CD4-positive, alpha-beta memory T cell (primary cell): ENCODE results near the gene ZNF609. TPM values are rescaled to one million over a fixed set of nuclear protein-coding genes. Genes with fewer than 3 reads are reported as not detected.

Experiments used
- CTCF ChIA-PET: fragments of 350-600 bp; sonication (Branson Sonifier 250); formaldehyde crosslinking; loops from one replicate; lab custom pipeline; 2021; ENCODE audit warnings: inconsistent platforms; ENCODE audit not compliant: partially characterized antibody; lab: Charles Lee
- POLR2A ChIA-PET: fragments of 350-600 bp; sonication (Branson Sonifier 250); formaldehyde crosslinking; loops from one replicate; lab custom pipeline; 2021; ENCODE audit not compliant: partially characterized antibody; lab: Charles Lee
- DNase-seq, 5 donors: peaks; one replicate each; pipeline versions ENCODE4 v3.0.0 to v3.0.0-alpha.2; 2020 to 2022; ENCODE audit warnings: mixed read lengths in 1 of 5
- H3K27ac ChIP-seq: one replicate; pipeline ENCODE4 v1.7.0; 2013; ENCODE audit warnings: low read depth, low read length
- H3K27me3 ChIP-seq: 2 replicates; pipeline ENCODE4 v1.7.0; 2013; ENCODE audit warnings: mild to moderate bottlenecking, low read length, moderate library complexity; ENCODE audit not compliant: insufficient read depth
- H3K36me3 ChIP-seq: 2 replicates; pipeline ENCODE4 v1.7.0; 2013; ENCODE audit warnings: mild to moderate bottlenecking, low read length, moderate library complexity; ENCODE audit not compliant: insufficient read depth
- H3K4me1 ChIP-seq: 2 replicates; pipeline ENCODE4 v1.7.0; 2013; ENCODE audit warnings: mild to moderate bottlenecking, low read length, moderate library complexity; ENCODE audit not compliant: insufficient read depth
- H3K4me3 ChIP-seq, 2 donors: one replicate each; pipeline ENCODE4 v1.7.0; 2013; ENCODE audit warnings: low read length in 2 of 2, mild to moderate bottlenecking in 1 of 2
- H3K9me3 ChIP-seq, 2 donors: one replicate each; pipeline ENCODE4 v1.7.0; 2013; ENCODE audit warnings: low read length in 2 of 2, control low read depth in 1 of 2; ENCODE audit not compliant: control insufficient read depth in 1 of 2
- H3K27ac Mint-ChIP-seq, 7 donors: one replicate each; pipeline ENCODE4 v1.8.0; 2020 to 2021; ENCODE audit warnings: mixed read lengths in 7 of 7, mild to moderate bottlenecking in 6 of 7, inconsistent platforms in 3 of 7, moderate library complexity in 3 of 7
- H3K27me3 Mint-ChIP-seq, 2 donors: one replicate each; pipeline ENCODE4 v1.8.0; 2020 to 2021; ENCODE audit warnings: mixed read lengths in 2 of 2
- H3K36me3 Mint-ChIP-seq, 2 donors: one replicate each; pipeline ENCODE4 v1.8.0; 2020 to 2021; ENCODE audit warnings: mixed read lengths in 2 of 2, inconsistent platforms in 1 of 2, mild to moderate bottlenecking in 1 of 2
- H3K4me1 Mint-ChIP-seq, 4 donors: one replicate each; pipeline ENCODE4 v1.8.0; 2020 to 2021; ENCODE audit warnings: mixed read lengths in 4 of 4, mild to moderate bottlenecking in 1 of 4
- H3K4me3 Mint-ChIP-seq, 8 donors: one replicate each; pipeline ENCODE4 v1.8.0; 2020 to 2021; ENCODE audit warnings: mixed read lengths in 8 of 8, mild to moderate bottlenecking in 7 of 8, moderate library complexity in 6 of 8, inconsistent platforms in 3 of 8
- H3K9me3 Mint-ChIP-seq, 8 donors: one replicate each; pipeline ENCODE4 v1.8.0; 2020 to 2021; ENCODE audit warnings: mixed read lengths in 8 of 8, mild to moderate bottlenecking in 5 of 8, inconsistent platforms in 3 of 8, moderate library complexity in 1 of 8
- intact Hi-C: fragments of 100-400 bp; cut with micrococcal nuclease; formaldehyde crosslinking; loops from one replicate; pipeline ENCODE4 v1.15.1; 2023
- polyA plus RNA-seq, 2 donors: library from polyadenylated mRNA; unstranded; fragments of 300-500 nt; fragmentation: Illumina TruSeq; gene quantifications; one replicate each; pipeline ENCODE4 v1.2.3, GENCODE V29; 2021
- total RNA-seq, 2 experiments: library from RNA; stranded (reverse); gene quantifications; one replicate each; pipeline ENCODE4 v1.2.3, GENCODE V29; 2021

Gene ZNF609
- total and polyA plus RNA-seq, 4 experiments from 2014 or later: 1.4 to 56.9 (median 35.1) TPM

DNA sequence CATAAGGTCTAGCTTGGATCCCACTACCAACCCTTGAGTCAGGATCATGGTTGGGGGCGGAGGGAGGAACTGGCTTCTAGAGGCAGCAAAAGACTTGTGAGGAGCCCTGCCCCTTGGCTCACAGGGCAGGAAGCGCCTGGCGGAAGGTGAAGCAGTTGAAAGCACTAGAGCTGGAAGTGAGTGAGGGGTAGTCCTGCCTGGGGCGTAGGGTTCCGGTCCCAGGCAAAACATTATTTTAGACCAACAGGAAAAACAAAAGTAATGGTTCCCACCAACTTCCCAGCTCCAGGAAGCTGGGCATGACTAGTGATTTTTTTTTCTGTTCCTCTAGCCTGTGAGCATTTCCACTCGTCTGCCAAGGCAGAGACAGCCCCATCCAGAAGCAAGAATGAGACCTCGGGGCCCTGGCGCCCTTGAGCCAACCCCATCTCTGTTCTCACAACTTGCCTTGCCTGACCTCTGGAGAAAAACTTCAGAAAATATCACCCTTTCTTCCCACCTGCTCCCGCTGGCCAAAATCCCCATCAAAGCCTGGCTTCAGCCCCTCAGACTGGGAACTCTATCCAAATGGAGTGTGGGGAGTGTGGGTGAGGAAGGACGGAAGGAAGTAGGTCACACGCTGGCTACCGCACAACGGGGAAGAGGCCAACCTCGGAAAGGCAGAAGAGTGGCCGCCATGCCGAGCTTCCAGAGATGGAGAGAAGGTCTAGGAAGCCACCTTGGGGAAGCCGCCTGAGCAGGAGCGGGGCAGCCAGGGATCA, 257.5 kb downstream of the ZNF609 start:
- peaks cover 0 to 1% (median 0%) of the 10 kb centered on the region in 4 donors for H3K4me1 Mint-ChIP-seq
- intact Hi-C loops: no loop called here
- H3K36me3 Mint-ChIP-seq: no peaks in the 10 kb centered on the region
- H3K4me1 ChIP-seq: no peaks in the 10 kb centered on the region
- POLR2A ChIA-PET: interaction anchor here (1.4 kb wide), 1 partner anchor 14 kb away, joined by 3 read pairs; no protein-coding TSS in a partner anchor
- peak overlapping the region in 4 of 7 donors; percentile 7 to 36 (median 23) for H3K27ac Mint-ChIP-seq
- no peaks in the 10 kb centered on the region for H3K9me3 ChIP-seq
- H3K27me3 ChIP-seq: no peaks in the 10 kb centered on the region
- peak in 1 of 5 donors; percentile 32 for DNase-seq
- no peak overlapping the region for H3K27ac ChIP-seq
- no peak overlapping the region for H3K4me3 Mint-ChIP-seq
- no peak overlapping the region for H3K4me3 ChIP-seq
- CTCF ChIA-PET: interaction anchor here (1.4 to 24.1 kb wide), 2 partner anchors 10 to 28 kb away, joined by 6 to 509 read pairs; no protein-coding TSS in a partner anchor
- H3K9me3 Mint-ChIP-seq: no peaks in the 10 kb centered on the region
- H3K36me3 ChIP-seq: no peaks in the 10 kb centered on the region
- no peaks in the 10 kb centered on the region for H3K27me3 Mint-ChIP-seq

GRCh38 chr15:64720188-64720587, 259.8 kb downstream of the ZNF609 start:
- Mint-ChIP-seq H3K4me1 (peaks cover 0 to 1% (median 0%) of the 10 kb centered on the region in 4 donors), H3K27me3 (no peaks in the 10 kb centered on the region), H3K4me3 (no peak overlapping the region), H3K36me3 (no peaks in the 10 kb centered on the region), H3K27ac (no peak overlapping the region), H3K9me3 (no peaks in the 10 kb centered on the region)
- no peak overlapping the region for H3K4me3 ChIP-seq
- intact Hi-C loops: no loop called here
- DNase-seq: no peak
- H3K36me3 ChIP-seq: no peaks in the 10 kb centered on the region
- no peaks in the 10 kb centered on the region for H3K27me3 ChIP-seq
- ChIA-PET CTCF (interaction anchor here (0.8 to 24.1 kb wide), 6 partner anchors 8 to 91 kb away, joined by 3 to 509 read pairs (median 4); no protein-coding TSS in a partner anchor), POLR2A (no interaction called here)
- no peak overlapping the region for H3K27ac ChIP-seq
- no peaks in the 10 kb centered on the region for H3K9me3 ChIP-seq
- no peaks in the 10 kb centered on the region for H3K4me1 ChIP-seq

- DNase-seq: no peak
- H3K36me3 ChIP-seq: no peaks in the 10 kb centered on the region
- no peak overlapping the region for H3K4me3 ChIP-seq
- ChIA-PET CTCF (interaction anchor here (0.7 to 24.1 kb wide), 14 partner anchors 10 to 348 kb away, joined by 3 to 509 read pairs (median 4); no protein-coding TSS in a partner anchor), POLR2A (interaction anchor here (0.6 to 1.5 kb wide), 2 partner anchors 106 to 450 kb away, joined by 3 to 4 read pairs; no protein-coding TSS in a partner anchor)
- Mint-ChIP-seq H3K36me3 (no peaks in the 10 kb centered on the region), H3K27me3 (peaks cover 1 to 5% of the 10 kb centered on the region in 2 donors), H3K4me3 (peak overlapping the region in 1 of 8 donors; percentile 41), H3K27ac (no peak overlapping the region), H3K4me1 (peaks cover 7 to 13% (median 10%) of the 10 kb centered on the region in 4 donors), H3K9me3 (no peaks in the 10 kb centered on the region)
- H3K9me3 ChIP-seq: no peaks in the 10 kb centered on the region
- no peaks in the 10 kb centered on the region for H3K27me3 ChIP-seq
- H3K4me1 ChIP-seq: peaks cover 4% of the 10 kb centered on the region
- H3K27ac ChIP-seq: no peak overlapping the region
- intact Hi-C loops: no loop called here
Observed at GRCh38 chr15:64730151-64730550, 269.8 kb downstream of the ZNF609 start.

- peaks cover 7 to 13% (median 10%) of the 10 kb centered on the region in 4 donors for H3K4me1 Mint-ChIP-seq
- H3K9me3 ChIP-seq: no peaks in the 10 kb centered on the region
- no peak overlapping the region for H3K27ac ChIP-seq
- peak overlapping the region in 1 of 7 donors; percentile 72 for H3K27ac Mint-ChIP-seq
- no peaks in the 10 kb centered on the region for H3K27me3 ChIP-seq
- no peaks in the 10 kb centered on the region for H3K9me3 Mint-ChIP-seq
- CTCF ChIA-PET: interaction anchor here (0.7 to 24.1 kb wide), 18 partner anchors 9 to 347 kb away, joined by 3 to 509 read pairs (median 5); partner anchors contain the start of genes ANKDD1A and KBTBD13
- H3K36me3 Mint-ChIP-seq: no peaks in the 10 kb centered on the region
- H3K27me3 Mint-ChIP-seq: peaks cover 0 to 4% of the 10 kb centered on the region in 2 donors
- POLR2A ChIA-PET: interaction anchor here (0.6 to 1.5 kb wide), 4 partner anchors 105 to 451 kb away, joined by 3 to 4 read pairs (median 3); partner anchors contain the start of gene SPG21
- no peak overlapping the region for H3K4me3 ChIP-seq
- DNase-seq: peak; percentile 77 to 83 (median 80)
- peaks cover 4% of the 10 kb centered on the region for H3K4me1 ChIP-seq
- H3K4me3 Mint-ChIP-seq: no peak overlapping the region
- intact Hi-C loops: loop anchor here (1.0 kb wide), 5 partner anchors 104 to 654 kb away; no protein-coding TSS in a partner anchor
- H3K36me3 ChIP-seq: no peaks in the 10 kb centered on the region
Observed at GRCh38 chr15:64731012-64731804, 270.8 kb downstream of the ZNF609 start.

- Mint-ChIP-seq H3K36me3 (no peaks in the 10 kb centered on the region), H3K9me3 (no peaks in the 10 kb centered on the region), H3K4me1 (peaks cover 7 to 13% (median 10%) of the 10 kb centered on the region in 4 donors), H3K27ac (no peak overlapping the region), H3K27me3 (peaks cover 0 to 3% of the 10 kb centered on the region in 2 donors), H3K4me3 (no peak overlapping the region)
- intact Hi-C loops: loop anchor here (1.0 kb wide), 5 partner anchors 104 to 654 kb away; no protein-coding TSS in a partner anchor
- peaks cover 4% of the 10 kb centered on the region for H3K4me1 ChIP-seq
- no peak overlapping the region for H3K4me3 ChIP-seq
- H3K36me3 ChIP-seq: no peaks in the 10 kb centered on the region
- H3K27ac ChIP-seq: no peak overlapping the region
- no peak for DNase-seq
- POLR2A ChIA-PET: interaction anchor here (0.6 to 1.5 kb wide), 3 partner anchors 105 to 258 kb away, joined by 3 to 4 read pairs (median 3); partner anchors contain the start of gene SPG21
- no peaks in the 10 kb centered on the region for H3K27me3 ChIP-seq
- no peaks in the 10 kb centered on the region for H3K9me3 ChIP-seq
- CTCF ChIA-PET: interaction anchor here (0.8 to 24.1 kb wide), 12 partner anchors 12 to 344 kb away, joined by 3 to 509 read pairs (median 6); partner anchors contain the start of genes ANKDD1A and KBTBD13
Observed at GRCh38 chr15:64731805-64732151, 271.4 kb downstream of the ZNF609 start.

DNA sequence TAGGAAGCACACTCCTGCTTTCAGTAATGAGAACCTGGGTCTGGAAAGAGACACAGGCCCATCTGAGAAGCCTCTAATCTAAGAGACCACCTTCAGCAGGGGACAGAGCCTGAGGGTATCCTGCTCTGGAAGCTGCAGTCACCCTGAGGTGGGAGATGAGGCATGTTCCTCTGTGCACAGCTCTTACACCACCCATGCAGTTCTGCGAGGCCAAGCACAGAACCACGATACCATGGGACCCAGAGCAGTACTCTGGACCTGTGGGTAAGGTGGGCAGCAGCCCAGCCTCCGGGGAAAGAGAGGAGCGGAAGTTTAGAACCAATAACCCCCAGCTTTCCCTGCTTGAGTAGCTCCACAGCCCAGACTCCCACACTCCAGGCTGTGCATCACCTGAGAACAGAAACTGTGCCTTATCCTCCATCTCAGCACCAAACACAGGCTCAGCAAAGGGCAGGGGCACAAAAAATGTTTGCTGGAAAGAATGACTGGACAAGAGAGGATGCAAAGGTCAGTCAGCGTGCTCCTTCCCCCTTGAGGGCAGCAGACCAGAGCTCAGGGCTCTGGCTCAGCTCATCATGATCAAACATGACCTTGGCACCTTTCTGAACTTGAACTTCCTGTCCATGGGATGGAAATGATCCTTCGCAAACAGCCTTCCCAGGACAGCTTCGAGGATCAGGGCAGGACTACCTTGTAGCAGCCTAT, 271.9 kb downstream of the ZNF609 start:
- POLR2A ChIA-PET: no interaction called here
- H3K4me3 Mint-ChIP-seq: peak overlapping the region in 1 of 8 donors; percentile 9
- no peak overlapping the region for H3K27ac Mint-ChIP-seq
- H3K27me3 Mint-ChIP-seq: peaks cover 0 to 3% of the 10 kb centered on the region in 2 donors
- intact Hi-C loops: no loop called here
- Histone ChIP-seq H3K36me3 (no peaks in the 10 kb centered on the region), H3K27me3 (no peaks in the 10 kb centered on the region), H3K4me1 (peaks cover 4% of the 10 kb centered on the region), H3K4me3 (no peak overlapping the region), H3K27ac (no peak overlapping the region), H3K9me3 (no peaks in the 10 kb centered on the region)
- DNase-seq: no peak
- peaks cover 7 to 13% (median 10%) of the 10 kb centered on the region in 4 donors for H3K4me1 Mint-ChIP-seq
- H3K9me3 Mint-ChIP-seq: no peaks in the 10 kb centered on the region
- CTCF ChIA-PET: interaction anchor here (0.5 to 24.1 kb wide), 20 partner anchors 11 to 493 kb away, joined by 3 to 509 read pairs (median 4); partner anchors contain the start of genes ANKDD1A and KBTBD13
- H3K36me3 Mint-ChIP-seq: no peaks in the 10 kb centered on the region
